Left lung (tissue), 10 donors: ENCODE results near the gene CAPS. TPM values are rescaled to one million over a fixed set of nuclear protein-coding genes. Genes with fewer than 3 reads are reported as not detected.

Experiments
- ATAC-seq: fragments of 200-7000 bp; cut with Tn5 transposase; one replicate; pipeline ENCODE4 v1.9.1; 2020; ENCODE audit warnings: moderate library complexity
- DNase-seq, 4 donors: peaks; one replicate each; pipeline ENCODE4 v3.0.0-alpha.2; 2013 to 2020
- H3K27ac ChIP-seq, 2 donors: fragments of 200-600 bp; sonication (generic) in 1 of 2; one replicate each; pipeline versions ENCODE4 v1.5.0 to v1.8.0; 2020 to 2021
- H3K27me3 ChIP-seq, 2 donors: fragments of 200-600 bp; sonication (generic) in 1 of 2; one replicate each; pipeline versions ENCODE4 v1.5.0 to v1.8.0; 2020 to 2021
- H3K36me3 ChIP-seq, 2 donors: fragments of 200-600 bp; sonication (generic) in 1 of 2; one replicate each; pipeline versions ENCODE4 v1.5.0 to v1.8.0; 2020 to 2021
- H3K4me1 ChIP-seq, 2 donors: fragments of 200-600 bp; one replicate each; pipeline ENCODE4 v1.8.0; 2021
- H3K4me3 ChIP-seq, 2 donors: fragments of 200-600 bp; sonication (generic) in 1 of 2; one replicate each; pipeline versions ENCODE4 v1.5.0 to v1.8.0; 2020 to 2021; ENCODE audit warnings: mild to moderate bottlenecking in 1 of 2
- H3K9me3 ChIP-seq, 2 donors: fragments of 200-600 bp; sonication (generic) in 1 of 2; one replicate each; pipeline versions ENCODE4 v1.5.0 to v1.8.0; 2020 to 2021
- CTCF ChIP-seq, 2 donors: fragments of 200-600 bp; sonication (generic) in 1 of 2; IDR thresholded peaks; one replicate each; pipeline versions ENCODE4 v1.5.0 to v1.8.0; 2021; ENCODE audit warnings: antibody characterized with exemption in 2 of 2
- intact Hi-C, 2 donors: fragments of 100-400 bp; cut with DNase I; formaldehyde crosslinking; loops; one replicate each; pipeline versions ENCODE4 v1.11.2 to v1.14.2; 2022
- polyA plus RNA-seq, 6 donors: library from polyadenylated mRNA; unstranded; fragments of 120-200 nt; gene quantifications; one replicate each; pipeline ENCODE4 v1.2.1, GENCODE V29; 2013; ENCODE audit not compliant: insufficient read length in 6 of 6
- total RNA-seq, 2 donors: library from RNA; stranded (reverse); fragmentation: NEBNext Ultra II Directional; extraction: Animal tissue kit (Norgen Biotek cat#: 25700); gene quantifications; one replicate each; pipeline ENCODE4 v1.2.1, GENCODE V29; 2021
- donor health status: DM: no; HTN: yes; CAD: no.
- donor health status: DM: no; HTN: no; CAD: no.

Gene CAPS
- total and polyA plus RNA-seq, 8 donors: 8.8 to 44.9 (median 28.3) TPM

GRCh38 chr19:5904352-5905113 is 9.5 kb upstream of the CAPS start, which contains the start of gene VMAC:
TSS of gene VMAC (plus strand) at chr19:5904872. CDS start at chr19:5904891, 19 bp downstream.
- Histone ChIP-seq H3K4me1 (peaks cover 15 to 36% of the 10 kb centered on the region in 2 donors), H3K27me3 (no peaks in the 10 kb centered on the region), H3K36me3 (peaks cover 0 to 21% of the 10 kb centered on the region in 2 donors), H3K27ac (peak within 1 kb of the TSS; percentile 85 to 92), H3K9me3 (no peaks in the 10 kb centered on the region), H3K4me3 (peak within 1 kb of the TSS; percentile 80 to 98)
- no peak for TF ChIP-seq CTCF (IDR thresholded peaks at IDR 0.05)
- intact Hi-C loops: no loop called here
- ATAC-seq (peak; percentile 85), DNase-seq (peak; percentile 99 to 100 (median 100))

DNA sequence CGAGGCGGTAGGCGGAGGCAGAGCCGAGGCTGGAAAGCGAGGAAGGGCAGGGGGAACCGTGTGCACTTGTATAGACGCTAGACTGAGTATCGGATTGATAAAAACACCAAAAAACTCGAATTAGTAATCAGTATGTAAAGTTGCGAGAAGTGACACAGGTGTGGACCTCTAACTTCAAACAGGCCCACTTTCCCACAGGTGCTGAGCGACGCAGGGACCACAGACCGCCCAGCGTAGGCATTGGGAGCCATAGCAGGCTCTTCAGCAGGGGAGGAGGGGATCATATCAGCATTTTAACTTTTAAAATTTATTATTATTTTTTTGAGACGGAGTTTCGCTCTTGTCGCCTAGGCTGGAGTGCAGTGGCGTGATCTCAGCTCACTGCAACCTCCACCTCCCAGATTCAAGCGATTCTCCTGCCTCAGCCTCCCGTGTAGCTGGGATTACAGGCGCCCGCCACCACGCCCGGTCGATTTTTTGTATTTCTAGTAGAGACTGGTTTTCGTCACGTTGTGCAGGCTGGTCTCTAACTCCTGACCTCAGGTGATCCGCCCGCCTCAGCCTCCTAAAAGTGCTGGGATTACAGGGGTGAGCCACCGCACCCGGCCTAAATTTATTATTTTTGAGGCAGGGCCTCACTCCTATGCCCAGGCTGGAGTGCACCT is 8.8 kb upstream of the CAPS start:
- intact Hi-C loops: no loop called here
- H3K27ac ChIP-seq: peak overlapping the region; percentile 31 to 92

GRCh38 chr19:5907241-5907640 is 6.8 kb upstream of the CAPS start:
- Histone ChIP-seq H3K4me1 (peaks cover 15 to 24% of the 10 kb centered on the region in 2 donors), H3K36me3 (peaks cover 0 to 25% of the 10 kb centered on the region in 2 donors), H3K27me3 (no peaks in the 10 kb centered on the region), H3K9me3 (no peaks in the 10 kb centered on the region), H3K4me3 (no peak overlapping the region), H3K27ac (no peak overlapping the region)
- TF ChIP-seq CTCF (IDR thresholded peaks at IDR 0.05): no peak
- DNase-seq: no peak
- no peak for ATAC-seq
- intact Hi-C loops: no loop called here

More for the DNA sequence above, 8.8 kb upstream of the CAPS start:
- peak overlapping the region; percentile 80 to 98 for H3K4me3 ChIP-seq
- no peak for DNase-seq
- H3K27me3 ChIP-seq: no peaks in the 10 kb centered on the region
- no peak for ATAC-seq
- no peak for TF ChIP-seq CTCF (IDR thresholded peaks at IDR 0.05)
- H3K36me3 ChIP-seq: peaks cover 0 to 25% of the 10 kb centered on the region in 2 donors
- H3K4me1 ChIP-seq: peaks cover 15 to 36% of the 10 kb centered on the region in 2 donors
- H3K9me3 ChIP-seq: no peaks in the 10 kb centered on the region

DNA sequence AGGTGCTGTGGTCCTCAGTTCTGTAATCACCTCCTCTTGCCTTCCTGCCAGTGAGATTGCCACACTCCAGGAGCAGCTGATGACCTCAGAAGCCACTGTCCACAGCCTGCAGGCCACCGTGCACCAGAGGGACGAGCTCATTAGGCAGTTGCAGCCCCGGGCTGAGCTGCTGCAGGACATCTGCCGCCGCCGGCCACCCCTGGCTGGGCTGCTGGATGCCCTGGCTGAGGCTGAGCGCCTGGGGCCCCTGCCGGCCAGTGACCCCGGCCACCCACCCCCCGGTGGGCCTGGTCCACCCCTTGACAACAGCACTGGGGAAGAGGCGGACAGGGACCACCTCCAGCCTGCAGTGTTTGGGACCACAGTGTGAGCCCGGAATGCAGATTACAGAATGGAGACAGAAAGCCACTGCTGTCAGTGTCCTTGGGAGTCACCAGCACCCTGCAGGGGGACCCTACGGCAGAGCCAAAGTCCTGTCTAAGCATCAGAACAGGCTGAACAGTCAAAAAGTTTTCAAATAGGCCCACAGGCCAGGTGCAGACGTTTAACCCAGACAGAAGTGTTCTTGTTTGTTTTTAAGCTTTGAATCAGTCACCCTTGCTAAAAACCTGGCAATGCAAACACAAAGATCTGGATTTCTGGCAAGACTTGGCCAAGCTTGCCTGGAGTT is 5.1 kb upstream of the CAPS start:
- Histone ChIP-seq H3K4me3 (no peak overlapping the region), H3K4me1 (peaks cover 7 to 14% of the 10 kb centered on the region in 2 donors), H3K36me3 (peaks cover 0 to 25% of the 10 kb centered on the region in 2 donors), H3K27ac (no peak overlapping the region), H3K27me3 (no peaks in the 10 kb centered on the region), H3K9me3 (no peaks in the 10 kb centered on the region)
- no peak for TF ChIP-seq CTCF (IDR thresholded peaks at IDR 0.05)
- DNase-seq (no peak), ATAC-seq (no peak)
- intact Hi-C loops: no loop called here

GRCh38 chr19:5910638-5910907 is 3.5 kb upstream of the CAPS start:
- Histone ChIP-seq H3K27me3 (no peaks in the 10 kb centered on the region), H3K9me3 (no peaks in the 10 kb centered on the region), H3K27ac (no peak overlapping the region), H3K4me1 (peaks cover 6 to 9% of the 10 kb centered on the region in 2 donors), H3K36me3 (peaks cover 0 to 41% of the 10 kb centered on the region in 2 donors), H3K4me3 (no peak overlapping the region)
- intact Hi-C loops: no loop called here
- no peak for ATAC-seq
- no peak for TF ChIP-seq CTCF (IDR thresholded peaks at IDR 0.05)
- no peak for DNase-seq
